ENCODE measurements around the gene LIPE. TPM values are rescaled to one million over a fixed set of nuclear protein-coding genes. Genes with fewer than 3 reads are reported as not detected.

Gene LIPE
- polyA plus RNA-seq, 1 donor from 2014 or later = 19.1 TPM

- no peaks in the 10 kb centered on the region for H3K9me3 ChIP-seq (ENCODE audit: low read length)
- peak overlapping the region; percentile 78 for H3K4me2 ChIP-seq (ENCODE audit: low read length)
- no peaks in the 10 kb centered on the region for H3F3A ChIP-seq (ENCODE audit: insufficient read depth, low read length, poor library complexity, severe bottlenecking)
- peaks cover 5% of the 10 kb centered on the region for H3K79me2 ChIP-seq (replicated peaks; ENCODE audit: insufficient read depth, low read length)
- H3K36me3 ChIP-seq (ENCODE audit: insufficient read depth, low read length) = no peaks in the 10 kb centered on the region
- H2AFZ ChIP-seq (ENCODE audit: low read depth, low read length) = no peak overlapping the region
- TF ChIP-seq RAD21 (conservative IDR thresholded peaks at IDR 0.05) (no peak), EZH2 (IDR thresholded peaks at IDR 0.05; ENCODE audit: borderline replicate concordance, insufficient read depth, low read length, poor library complexity, severe bottlenecking) (no peak), EP300 (conservative IDR thresholded peaks at IDR 0.05; ENCODE audit: poor library complexity, severe bottlenecking) (no peak), SMC3 (conservative IDR thresholded peaks at IDR 0.05; ENCODE audit: poor library complexity) (no peak), TAF1 (IDR thresholded peaks at IDR 0.05; ENCODE audit: low read depth) (no peak), POLR2AphosphoS5 (IDR thresholded peaks at IDR 0.05) (no peak), CTCF (IDR thresholded peaks at IDR 0.05; ENCODE audit: poor library complexity, severe bottlenecking) (no peak), MXI1 (conservative IDR thresholded peaks at IDR 0.05; ENCODE audit: poor library complexity, severe bottlenecking) (no peak), REST (IDR thresholded peaks at IDR 0.05; ENCODE audit: borderline replicate concordance) (no peak)
- peak overlapping the region; percentile 71 for H3K9ac ChIP-seq (ENCODE audit: low read length)
- peak overlapping the region; percentile 68 for H3K4me3 ChIP-seq (ENCODE audit: low read length)
- H4K20me1 ChIP-seq (ENCODE audit: insufficient read depth) = no peaks in the 10 kb centered on the region
- H3K27ac ChIP-seq (ENCODE audit: low read length) = peak overlapping the region; percentile 55
- no peaks in the 10 kb centered on the region for H3K27me3 ChIP-seq (ENCODE audit: insufficient read depth, low read depth, low read length)
- no peaks in the 10 kb centered on the region for H3K9me2 ChIP-seq (ENCODE audit: insufficient read depth, low read length)
These were observed 24.6 kb downstream of the LIPE start for GRCh38 chr19:42402376-42403116.

GRCh38 chr19:42401365-42402303, 25.6 kb downstream of the LIPE start:
- peaks cover 8% of the 10 kb centered on the region for H3K79me2 ChIP-seq (replicated peaks; ENCODE audit: insufficient read depth, low read length)
- H3K36me3 ChIP-seq (ENCODE audit: insufficient read depth, low read length) = no peaks in the 10 kb centered on the region
- TF ChIP-seq POLR2AphosphoS5 (IDR thresholded peaks at IDR 0.05) (peak; percentile 69), EP300 (conservative IDR thresholded peaks at IDR 0.05; ENCODE audit: poor library complexity, severe bottlenecking) (no peak), RAD21 (conservative IDR thresholded peaks at IDR 0.05) (peak; percentile 60), SMC3 (conservative IDR thresholded peaks at IDR 0.05; ENCODE audit: poor library complexity) (peak; percentile 71), TAF1 (IDR thresholded peaks at IDR 0.05; ENCODE audit: low read depth) (peak; percentile 23), EZH2 (IDR thresholded peaks at IDR 0.05; ENCODE audit: borderline replicate concordance, insufficient read depth, low read length, poor library complexity, severe bottlenecking) (no peak), REST (IDR thresholded peaks at IDR 0.05; ENCODE audit: borderline replicate concordance) (no peak), MXI1 (conservative IDR thresholded peaks at IDR 0.05; ENCODE audit: poor library complexity, severe bottlenecking) (peak; percentile 79), CTCF (IDR thresholded peaks at IDR 0.05; ENCODE audit: poor library complexity, severe bottlenecking) (peak; percentile 75)
- no peaks in the 10 kb centered on the region for H3F3A ChIP-seq (ENCODE audit: insufficient read depth, low read length, poor library complexity, severe bottlenecking)
- H3K9me3 ChIP-seq (ENCODE audit: low read length) = no peaks in the 10 kb centered on the region
- H3K9me2 ChIP-seq (ENCODE audit: insufficient read depth, low read length) = no peaks in the 10 kb centered on the region
- peak overlapping the region; percentile 68 for H3K4me3 ChIP-seq (ENCODE audit: low read length)
- H3K4me2 ChIP-seq (ENCODE audit: low read length) = peak overlapping the region; percentile 78
- H3K27me3 ChIP-seq (ENCODE audit: insufficient read depth, low read depth, low read length) = no peaks in the 10 kb centered on the region
- H2AFZ ChIP-seq (ENCODE audit: low read depth, low read length) = peak overlapping the region; percentile 51
- no peaks in the 10 kb centered on the region for H4K20me1 ChIP-seq (ENCODE audit: insufficient read depth)
- H3K9ac ChIP-seq (ENCODE audit: low read length) = peak overlapping the region; percentile 71
- H3K27ac ChIP-seq (ENCODE audit: low read length) = peak overlapping the region; percentile 55

All from neural cell (in vitro differentiated cells).